H9 (cell line): ENCODE results near the gene CADPS. TPM values are rescaled to one million over a fixed set of nuclear protein-coding genes. Genes with fewer than 3 reads are reported as not detected.

Experiments
- DNase-seq: peaks from one replicate; pipeline ENCODE4 v3.0.0-alpha.2; 2017
- H2AFZ ChIP-seq: one replicate; pipeline ENCODE4 v1.6.1; 2013; ENCODE audit warnings: mild to moderate bottlenecking, low read length, control low read depth, moderate library complexity
- H2AK5ac ChIP-seq: 2 replicates; pipeline ENCODE4 v1.6.1; 2013; ENCODE audit warnings: low read length, control low read depth, mixed read lengths; ENCODE audit not compliant: insufficient read length
- H2BK120ac ChIP-seq: one replicate; pipeline ENCODE4 v1.6.1; 2013; ENCODE audit warnings: low read depth, mild to moderate bottlenecking, low read length, control low read depth, inconsistent platforms; ENCODE audit not compliant: poor library complexity, severe bottlenecking
- H2BK12ac ChIP-seq: 2 replicates; pipeline ENCODE4 v1.6.1; 2013; ENCODE audit warnings: low read length, control low read depth, mixed read lengths, low read depth; ENCODE audit not compliant: insufficient read length
- H2BK15ac ChIP-seq: 2 replicates; pipeline ENCODE4 v1.6.1; 2013; ENCODE audit warnings: low read depth, low read length, control low read depth
- H2BK20ac ChIP-seq: one replicate; pipeline ENCODE4 v1.6.1; 2013; ENCODE audit warnings: low read depth, mild to moderate bottlenecking, low read length, control low read depth, inconsistent platforms; ENCODE audit not compliant: poor library complexity, severe bottlenecking
- H2BK5ac ChIP-seq: 2 replicates; pipeline ENCODE4 v1.6.1; 2013; ENCODE audit warnings: low read length, control low read depth, mixed read lengths; ENCODE audit not compliant: insufficient read length
- H3K14ac ChIP-seq: 2 replicates; pipeline ENCODE4 v1.6.1; 2013; ENCODE audit warnings: low read length, control low read depth; ENCODE audit not compliant: insufficient read depth
- H3K18ac ChIP-seq: 2 replicates; pipeline ENCODE4 v1.6.1; 2013; ENCODE audit warnings: low read depth, mild to moderate bottlenecking, mixed read lengths, low read length, control low read depth; ENCODE audit not compliant: insufficient read length
- H3K23ac ChIP-seq: 2 replicates; pipeline ENCODE4 v1.6.1; 2013; ENCODE audit warnings: low read length, control low read depth, mixed read lengths, low read depth; ENCODE audit not compliant: insufficient read length
- H3K23me2 ChIP-seq: 2 replicates; pipeline ENCODE4 v1.6.1; 2013; ENCODE audit warnings: low read depth, mild to moderate bottlenecking, mixed read lengths, low read length, control low read depth; ENCODE audit not compliant: insufficient read length, poor library complexity, severe bottlenecking
- H3K27ac ChIP-seq: 2 replicates; pipeline ENCODE4 v1.5.1; 2013; ENCODE audit warnings: low read length, control low read depth, mixed read lengths, low read depth; ENCODE audit not compliant: insufficient read length
- H3K27me3 ChIP-seq: 2 replicates; pipeline ENCODE4 v1.6.1; 2013; ENCODE audit warnings: low read length, control low read depth, inconsistent platforms; ENCODE audit not compliant: insufficient read depth
- H3K4ac ChIP-seq: 2 replicates; pipeline ENCODE4 v1.6.1; 2013; ENCODE audit warnings: low read depth, mild to moderate bottlenecking, control low read depth, inconsistent platforms, low read length, moderate library complexity
- H3K4me1 ChIP-seq: 2 replicates; pipeline ENCODE4 v1.6.1; 2013; ENCODE audit warnings: low read length, control low read depth, inconsistent platforms; ENCODE audit not compliant: insufficient read depth
- H3K4me2 ChIP-seq: 2 replicates; pipeline ENCODE4 v1.6.1; 2013; ENCODE audit warnings: low read length, control low read depth, mixed read lengths; ENCODE audit not compliant: insufficient read length, insufficient read depth
- H3K56ac ChIP-seq: 2 replicates; pipeline ENCODE4 v1.6.1; 2013; ENCODE audit warnings: low read depth, mild to moderate bottlenecking, mixed read lengths, low read length, control low read depth; ENCODE audit not compliant: insufficient read length
- H3K79me1 ChIP-seq: 2 replicates; pipeline ENCODE4 v1.6.1; 2013; ENCODE audit warnings: low read depth, mild to moderate bottlenecking, moderate library complexity, low read length, control low read depth, inconsistent platforms; ENCODE audit not compliant: insufficient read depth, poor library complexity, severe bottlenecking
- H3K79me2 ChIP-seq: 2 replicates; pipeline ENCODE4 v1.6.1; 2013; ENCODE audit warnings: low read length, control low read depth, inconsistent platforms; ENCODE audit not compliant: insufficient read depth
- H3K9ac ChIP-seq: 2 replicates; pipeline ENCODE4 v1.6.1; 2013; ENCODE audit warnings: low read length, control low read depth, mixed read lengths; ENCODE audit not compliant: insufficient read length; ENCODE audit errors: extremely low read depth
- H3K9me3 ChIP-seq: one replicate; pipeline ENCODE4 v1.6.1; 2013; ENCODE audit warnings: low read depth, low read length, inconsistent platforms; ENCODE audit not compliant: control insufficient read depth
- H3T11ph ChIP-seq: one replicate; pipeline ENCODE4 v1.6.1; 2013; ENCODE audit warnings: mild to moderate bottlenecking, low read length, control low read depth, inconsistent platforms
- H4K20me1 ChIP-seq: one replicate; pipeline ENCODE4 v1.6.1; 2013; ENCODE audit not compliant: control insufficient read depth, insufficient read length, insufficient read depth
- H4K5ac ChIP-seq: 2 replicates; pipeline ENCODE4 v1.6.1; 2013; ENCODE audit warnings: low read depth, mild to moderate bottlenecking, mixed read lengths, low read length, control low read depth; ENCODE audit not compliant: insufficient read length
- H4K8ac ChIP-seq: replicated peaks from 2 replicates; pipeline ENCODE4 v1.6.1; 2013; ENCODE audit warnings: low read length, control low read depth, mixed read lengths, low read depth; ENCODE audit not compliant: insufficient read length
- H4K91ac ChIP-seq: 2 replicates; pipeline ENCODE4 v1.6.1; 2013; ENCODE audit warnings: low read depth, mild to moderate bottlenecking, moderate library complexity, mixed read lengths, low read length, control low read depth; ENCODE audit not compliant: insufficient read length
- H3K27ac Mint-ChIP-seq, 3 experiments: 2 replicates in 2 of 3; 3 replicates in 1 of 3; pipeline ENCODE4 v1.8.0; 2020 to 2021; ENCODE audit warnings: mixed read lengths in 3 of 3, mild to moderate bottlenecking in 1 of 3, moderate library complexity in 1 of 3
- H3K27me3 Mint-ChIP-seq: 2 replicates; pipeline ENCODE4 v1.8.0; 2021; ENCODE audit warnings: low read depth, mild to moderate bottlenecking, moderate library complexity, mixed read lengths
- H3K36me3 Mint-ChIP-seq, 3 experiments: 2 replicates in 2 of 3; 3 replicates in 1 of 3; pipeline ENCODE4 v1.8.0; 2020 to 2021; ENCODE audit warnings: low read depth in 3 of 3, mixed read lengths in 3 of 3; ENCODE audit not compliant: insufficient read depth in 1 of 3
- H3K4me1 Mint-ChIP-seq, 2 experiments: 2 replicates each; pipeline ENCODE4 v1.8.0; 2020; ENCODE audit warnings: mixed read lengths in 2 of 2
- H3K4me3 Mint-ChIP-seq, 2 experiments: 2 replicates in 1 of 2; 3 replicates in 1 of 2; pipeline ENCODE4 v1.8.0; 2020 to 2021; ENCODE audit warnings: mild to moderate bottlenecking in 2 of 2, mixed read lengths in 2 of 2, moderate library complexity in 1 of 2
- H3K9me3 Mint-ChIP-seq, 2 experiments: 2 replicates in 1 of 2; 3 replicates in 1 of 2; pipeline ENCODE4 v1.8.0; 2020; ENCODE audit warnings: mild to moderate bottlenecking in 2 of 2, mixed read lengths in 2 of 2, moderate library complexity in 1 of 2
- whole genome bisulfite sequencing: extraction: QIAGEN DNeasy Blood & Tissue Kit; methylation state at CpG from one replicate; pipeline ENCODE4 v1.1.7; 2013; ENCODE audit warnings: missing lambda C conversion rate, low lambda C conversion rate, mixed read lengths; ENCODE audit not compliant: insufficient read length; ENCODE audit errors: extremely low coverage; 5-methylcytosine and 5-hydroxymethylcytosine counted together
- total RNA-seq: library from RNA; stranded (reverse); gene quantifications from 2 replicates; pipeline ENCODE4 v1.2.1, GENCODE V29; 2021
- TF ChIP-seq, protein P1 (sequence below): fragments of 200-600 bp; sonication (generic); conservative IDR thresholded peaks from 3 replicates; pipeline ENCODE4 v1.8.0; 2021; ENCODE audit warnings: antibody characterized with exemption, mild to moderate bottlenecking

CADPS gene
- total RNA-seq, 1 experiment from 2014 or later, result 6.6 TPM

DNA sequence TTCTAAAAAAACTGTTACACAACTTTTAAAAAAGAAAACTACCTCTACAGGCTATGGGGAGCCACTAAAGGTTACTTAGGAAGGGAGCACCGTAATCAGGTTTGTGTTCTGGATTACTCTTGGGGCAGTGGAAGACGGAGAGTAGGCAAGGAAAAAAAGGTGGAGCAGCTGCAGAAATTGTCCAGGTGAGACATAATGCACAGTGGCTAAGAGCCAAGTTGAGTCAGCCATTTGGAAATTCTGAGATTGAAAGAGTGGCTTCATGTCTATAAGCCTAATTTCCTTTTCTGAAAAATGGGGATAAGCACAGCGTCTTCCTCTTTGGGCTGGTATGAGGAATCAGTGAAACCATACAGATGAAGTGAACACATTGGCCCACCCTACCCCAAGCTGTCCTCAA lies 195.2 kb downstream of the CADPS start:
- no peak overlapping the region for H3K4me2 ChIP-seq
- H3K9me3 ChIP-seq, result no peaks in the 10 kb centered on the region
- no peak overlapping the region for H2AFZ ChIP-seq
- H3K4ac ChIP-seq, result no peak overlapping the region
- H2BK5ac ChIP-seq, result no peak overlapping the region
- TF ChIP-seq, protein P1, sequence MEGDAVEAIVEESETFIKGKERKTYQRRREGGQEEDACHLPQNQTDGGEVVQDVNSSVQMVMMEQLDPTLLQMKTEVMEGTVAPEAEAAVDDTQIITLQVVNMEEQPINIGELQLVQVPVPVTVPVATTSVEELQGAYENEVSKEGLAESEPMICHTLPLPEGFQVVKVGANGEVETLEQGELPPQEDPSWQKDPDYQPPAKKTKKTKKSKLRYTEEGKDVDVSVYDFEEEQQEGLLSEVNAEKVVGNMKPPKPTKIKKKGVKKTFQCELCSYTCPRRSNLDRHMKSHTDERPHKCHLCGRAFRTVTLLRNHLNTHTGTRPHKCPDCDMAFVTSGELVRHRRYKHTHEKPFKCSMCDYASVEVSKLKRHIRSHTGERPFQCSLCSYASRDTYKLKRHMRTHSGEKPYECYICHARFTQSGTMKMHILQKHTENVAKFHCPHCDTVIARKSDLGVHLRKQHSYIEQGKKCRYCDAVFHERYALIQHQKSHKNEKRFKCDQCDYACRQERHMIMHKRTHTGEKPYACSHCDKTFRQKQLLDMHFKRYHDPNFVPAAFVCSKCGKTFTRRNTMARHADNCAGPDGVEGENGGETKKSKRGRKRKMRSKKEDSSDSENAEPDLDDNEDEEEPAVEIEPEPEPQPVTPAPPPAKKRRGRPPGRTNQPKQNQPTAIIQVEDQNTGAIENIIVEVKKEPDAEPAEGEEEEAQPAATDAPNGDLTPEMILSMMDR, result no peak
- H3K23ac ChIP-seq, result no peak overlapping the region
- WGBS, result no CpG with 5 or more reads among the region's 3 CpGs
- peaks cover 0 to 5% (median 3%) of the 10 kb centered on the region in 3 experiments; a peak in 3 of 7 replicates for H3K36me3 Mint-ChIP-seq
- H3K79me2 ChIP-seq, result no peaks in the 10 kb centered on the region
- no peaks in the 10 kb centered on the region for H3K9me3 Mint-ChIP-seq
- no peak overlapping the region for H4K5ac ChIP-seq
- H3K9ac ChIP-seq, result no peak overlapping the region
- H4K91ac ChIP-seq, result no peak overlapping the region
- H3K4me3 Mint-ChIP-seq, result no peak overlapping the region
- H3K27me3 ChIP-seq, result no peaks in the 10 kb centered on the region
- no peak overlapping the region for H2AK5ac ChIP-seq
- H3K18ac ChIP-seq, result no peak overlapping the region
- H4K8ac ChIP-seq, result no peak overlapping the region
- no peak overlapping the region for H3K56ac ChIP-seq
- no peaks in the 10 kb centered on the region for H4K20me1 ChIP-seq
- no peak overlapping the region for H2BK15ac ChIP-seq
- peaks cover 2% of the 10 kb centered on the region for H3K27me3 Mint-ChIP-seq
- H3K4me1 Mint-ChIP-seq, result peaks cover 31 to 43% of the 10 kb centered on the region in 2 experiments
- no peak overlapping the region for H3T11ph ChIP-seq
- no peaks in the 10 kb centered on the region for H3K23me2 ChIP-seq
- peaks cover 8% of the 10 kb centered on the region; the same call in 1 of the 2 replicates for H3K4me1 ChIP-seq
- no peak overlapping the region for H2BK20ac ChIP-seq
- no peak overlapping the region for H3K27ac Mint-ChIP-seq
- H2BK12ac ChIP-seq, result no peak overlapping the region
- H3K14ac ChIP-seq, result no peak overlapping the region
- no peaks in the 10 kb centered on the region for H3K79me1 ChIP-seq
- H3K27ac ChIP-seq, result no peak overlapping the region
- DNase-seq, result no peak
- H2BK120ac ChIP-seq, result no peak overlapping the region
